ENCODE data around the gene USP3.

GRCh38 chr15:63519548-63520178 is 15.3 kb downstream of the USP3 start:
- no peak for TF ChIP-seq TAF1 (IDR thresholded peaks at IDR 0.05; ENCODE audit: borderline replicate concordance, insufficient read depth, low read length)
- TF ChIP-seq POLR2AphosphoS5 (IDR thresholded peaks at IDR 0.05; ENCODE audit: low read depth, low read length): no peak
- TF ChIP-seq REST (IDR thresholded peaks at IDR 0.05; ENCODE audit: insufficient read depth in 1 of 2, low read depth in 2 of 2, low read length in 2 of 2): no peak

All from PFSK-1 (cell line).